ENCODE measurements around the gene INPP4B.
"Not testable (repeated sequence)": the region's sequence is repeated elsewhere in the genome, so short reads cannot be mapped to it uniquely, and the experiment has no call there.

INPP4B gene

GRCh38 chr4:142663828-142664227, 182.3 kb downstream of the INPP4B start:
- no peak for DNase-seq

GRCh38 chr4:142660728-142661127, 185.4 kb downstream of the INPP4B start:
- no peak for DNase-seq

GRCh38 chr4:142656178-142656577, 189.9 kb downstream of the INPP4B start:
- DNase-seq: no peak

GRCh38 chr4:142648378-142648777, 197.7 kb downstream of the INPP4B start:
- no peak for DNase-seq

GRCh38 chr4:142645475-142646108, 200.5 kb downstream of the INPP4B start:
- no peak for DNase-seq

- not testable (repeated sequence) for DNase-seq
These were observed 201.5 kb downstream of the INPP4B start for GRCh38 chr4:142644628-142645027.

GRCh38 chr4:142637614-142638013, 208.5 kb downstream of the INPP4B start:
- no peak for DNase-seq

- no peak for DNase-seq
These were observed 214.3 kb downstream of the INPP4B start for GRCh38 chr4:142631836-142632235.

- DNase-seq: no peak
These were observed 230.8 kb downstream of the INPP4B start for GRCh38 chr4:142615324-142615665.

- no peak for DNase-seq
These were observed 231.3 kb downstream of the INPP4B start for GRCh38 chr4:142614621-142615323.

GRCh38 chr4:142607976-142608375, 238.1 kb downstream of the INPP4B start:
- DNase-seq: no peak

GRCh38 chr4:142600952-142601351, 245.1 kb downstream of the INPP4B start:
- no peak for DNase-seq

- DNase-seq: no peak
These were observed 248.0 kb downstream of the INPP4B start for GRCh38 chr4:142598132-142598531.

- no peak for DNase-seq
These were observed 249.5 kb downstream of the INPP4B start for GRCh38 chr4:142596595-142596994.

GRCh38 chr4:142596121-142596520, 250.0 kb downstream of the INPP4B start:
- DNase-seq: no peak

GRCh38 chr4:142595222-142595871, 250.8 kb downstream of the INPP4B start:
- DNase-seq: no peak

- DNase-seq: no peak
These were observed 260.7 kb downstream of the INPP4B start for GRCh38 chr4:142585411-142585810.

- DNase-seq: no peak
These were observed 262.4 kb downstream of the INPP4B start for GRCh38 chr4:142583708-142584107.

- DNase-seq: no peak
These were observed 263.8 kb downstream of the INPP4B start for GRCh38 chr4:142582340-142582739.

GRCh38 chr4:142581881-142582280, 264.2 kb downstream of the INPP4B start:
- DNase-seq: no peak

- DNase-seq: no peak
These were observed 266.7 kb downstream of the INPP4B start for GRCh38 chr4:142579443-142579842.

- DNase-seq: no peak
These were observed 271.8 kb downstream of the INPP4B start for GRCh38 chr4:142574306-142574705.

GRCh38 chr4:142572071-142572470, 274.0 kb downstream of the INPP4B start:
- no peak for DNase-seq
